Nephron progenitor cell (in vitro differentiated cells): ENCODE data around the gene NPPA.
A peak's percentile ranks its signal among the peaks of the same experiment; 100 is the strongest.
"Not testable (repeated sequence)": the region's sequence is repeated elsewhere in the genome, so short reads cannot be mapped to it uniquely, and the experiment has no call there.

Source experiments
- DNase-seq: peaks from one replicate; pipeline ENCODE4 v3.0.0; 2021
- H3K27ac Mint-ChIP-seq: 2 replicates; pipeline ENCODE4 v1.8.0; 2021; ENCODE audit warnings: mild to moderate bottlenecking, moderate library complexity, mixed read lengths
- H3K27me3 Mint-ChIP-seq: 2 replicates; pipeline ENCODE4 v1.8.0; 2021; ENCODE audit warnings: mild to moderate bottlenecking, low read depth, mixed read lengths; ENCODE audit not compliant: poor library complexity
- H3K36me3 Mint-ChIP-seq: 2 replicates; pipeline ENCODE4 v1.8.0; 2021; ENCODE audit warnings: low read depth, mixed read lengths
- H3K4me1 Mint-ChIP-seq: 2 replicates; pipeline ENCODE4 v1.8.0; 2021; ENCODE audit warnings: mixed read lengths
- H3K4me3 Mint-ChIP-seq: 2 replicates; pipeline ENCODE4 v1.8.0; 2021; ENCODE audit warnings: mild to moderate bottlenecking, moderate library complexity, mixed read lengths
- H3K9me3 Mint-ChIP-seq: 2 replicates; pipeline ENCODE4 v1.8.0; 2021; ENCODE audit warnings: mild to moderate bottlenecking, moderate library complexity, mixed read lengths
- CTCF ChIP-seq: fragments of 200-600 bp; sonication (generic); IDR thresholded peaks from 2 replicates; pipeline ENCODE4 v1.5.0; 2021; ENCODE audit warnings: antibody characterized with exemption

The NPPA gene

GRCh38 chr1:11847667-11848372 is at the start of gene NPPA:
NPPA (minus strand) TSS chr1:11847783; CDS start chr1:11847684, 99 bp downstream.
- TF ChIP-seq CTCF, result no peak
- no peak for DNase-seq
- Mint-ChIP-seq H3K27me3 (peaks cover 15% of the 10 kb centered on the region), H3K36me3 (peaks cover 40% of the 10 kb centered on the region), H3K4me1 (peaks cover 19% of the 10 kb centered on the region), H3K27ac (peak within 1 kb of the TSS; percentile 83), H3K9me3 (no peaks in the 10 kb centered on the region), H3K4me3 (no peak within 1 kb of the TSS)

- H3K4me3 Mint-ChIP-seq, H3K27ac Mint-ChIP-seq, H3K36me3 Mint-ChIP-seq, H3K4me1 Mint-ChIP-seq, H3K9me3 Mint-ChIP-seq, DNase-seq: not testable (repeated sequence)
- H3K27me3 Mint-ChIP-seq, result peaks cover 59% of the 10 kb centered on the region
These were observed 46.9 kb upstream of the NPPA start for GRCh38 chr1:11894501-11894900.

- peak; percentile 85 for TF ChIP-seq CTCF
- H3K9me3 Mint-ChIP-seq, result no peaks in the 10 kb centered on the region
- no peaks in the 10 kb centered on the region for H3K36me3 Mint-ChIP-seq
- no peak overlapping the region for H3K27ac Mint-ChIP-seq
- DNase-seq, result peak; percentile 79
- no peak overlapping the region for H3K4me3 Mint-ChIP-seq
- peaks cover 55% of the 10 kb centered on the region for H3K27me3 Mint-ChIP-seq
- peaks cover 6% of the 10 kb centered on the region for H3K4me1 Mint-ChIP-seq
These were observed 46.3 kb upstream of the NPPA start for GRCh38 chr1:11893907-11894251.

- Mint-ChIP-seq H3K4me1 (peaks cover 6% of the 10 kb centered on the region), H3K27me3 (peaks cover 32% of the 10 kb centered on the region), H3K4me3 (no peak overlapping the region), H3K36me3 (no peaks in the 10 kb centered on the region), H3K27ac (no peak overlapping the region), H3K9me3 (no peaks in the 10 kb centered on the region)
- no peak for TF ChIP-seq CTCF
- DNase-seq, result no peak
These were observed 44.0 kb upstream of the NPPA start for GRCh38 chr1:11891433-11892186.

- TF ChIP-seq CTCF, result no peak
- H3K27me3 Mint-ChIP-seq, result peaks cover 30% of the 10 kb centered on the region
- H3K27ac Mint-ChIP-seq, result no peak overlapping the region
- H3K4me1 Mint-ChIP-seq, result peaks cover 15% of the 10 kb centered on the region
- DNase-seq, result no peak
- H3K36me3 Mint-ChIP-seq, result no peaks in the 10 kb centered on the region
- H3K4me3 Mint-ChIP-seq, result no peak overlapping the region
- no peaks in the 10 kb centered on the region for H3K9me3 Mint-ChIP-seq
These were observed 41.3 kb upstream of the NPPA start for GRCh38 chr1:11888877-11889208.

GRCh38 chr1:11888206-11888876 is 40.8 kb upstream of the NPPA start:
- no peak for TF ChIP-seq CTCF
- peaks cover 30% of the 10 kb centered on the region for H3K27me3 Mint-ChIP-seq
- no peaks in the 10 kb centered on the region for H3K9me3 Mint-ChIP-seq
- H3K36me3 Mint-ChIP-seq, result no peaks in the 10 kb centered on the region
- no peak for DNase-seq
- H3K4me3 Mint-ChIP-seq, result no peak overlapping the region
- no peak overlapping the region for H3K27ac Mint-ChIP-seq
- H3K4me1 Mint-ChIP-seq, result peaks cover 17% of the 10 kb centered on the region
